GM12801 (cell line): ENCODE results near the gene PKIB.

ENCODE experiments used
- TF ChIP-seq, protein P1 (sequence below): IDR thresholded peaks from one replicate; pipeline ENCODE4 v1.5.1; 2011; ENCODE audit warnings: control low read depth; ENCODE audit not compliant: insufficient read length; ENCODE audit errors: extremely low read depth

Gene PKIB

GRCh38 chr6:122666418-122666817 lies 56.2 kb downstream of the PKIB start:
- TF ChIP-seq, protein P1, sequence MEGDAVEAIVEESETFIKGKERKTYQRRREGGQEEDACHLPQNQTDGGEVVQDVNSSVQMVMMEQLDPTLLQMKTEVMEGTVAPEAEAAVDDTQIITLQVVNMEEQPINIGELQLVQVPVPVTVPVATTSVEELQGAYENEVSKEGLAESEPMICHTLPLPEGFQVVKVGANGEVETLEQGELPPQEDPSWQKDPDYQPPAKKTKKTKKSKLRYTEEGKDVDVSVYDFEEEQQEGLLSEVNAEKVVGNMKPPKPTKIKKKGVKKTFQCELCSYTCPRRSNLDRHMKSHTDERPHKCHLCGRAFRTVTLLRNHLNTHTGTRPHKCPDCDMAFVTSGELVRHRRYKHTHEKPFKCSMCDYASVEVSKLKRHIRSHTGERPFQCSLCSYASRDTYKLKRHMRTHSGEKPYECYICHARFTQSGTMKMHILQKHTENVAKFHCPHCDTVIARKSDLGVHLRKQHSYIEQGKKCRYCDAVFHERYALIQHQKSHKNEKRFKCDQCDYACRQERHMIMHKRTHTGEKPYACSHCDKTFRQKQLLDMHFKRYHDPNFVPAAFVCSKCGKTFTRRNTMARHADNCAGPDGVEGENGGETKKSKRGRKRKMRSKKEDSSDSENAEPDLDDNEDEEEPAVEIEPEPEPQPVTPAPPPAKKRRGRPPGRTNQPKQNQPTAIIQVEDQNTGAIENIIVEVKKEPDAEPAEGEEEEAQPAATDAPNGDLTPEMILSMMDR: no peak

- TF ChIP-seq, protein P1: no peak
These were observed 59.2 kb downstream of the PKIB start for GRCh38 chr6:122669418-122669817.

DNA sequence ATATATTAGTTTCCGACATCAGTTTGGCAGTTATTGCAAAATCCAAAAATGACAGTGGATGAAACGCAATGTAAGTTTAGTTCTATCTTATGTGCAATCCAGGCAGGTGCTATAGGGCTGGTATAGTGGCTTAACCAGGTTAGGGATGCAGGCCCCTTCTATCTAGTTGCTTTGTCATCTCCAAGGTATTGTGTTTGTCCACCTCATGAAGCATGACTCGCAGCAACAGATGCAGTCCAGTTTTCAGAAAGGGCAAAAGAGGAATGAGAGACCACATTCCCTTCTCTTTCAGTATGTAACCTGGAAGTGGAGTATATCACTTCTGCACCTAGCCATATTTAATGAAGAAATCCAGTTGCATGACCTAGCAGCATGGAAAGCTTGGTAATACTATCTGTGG lies 59.7 kb downstream of the PKIB start:
- TF ChIP-seq, protein P1: no peak

DNA sequence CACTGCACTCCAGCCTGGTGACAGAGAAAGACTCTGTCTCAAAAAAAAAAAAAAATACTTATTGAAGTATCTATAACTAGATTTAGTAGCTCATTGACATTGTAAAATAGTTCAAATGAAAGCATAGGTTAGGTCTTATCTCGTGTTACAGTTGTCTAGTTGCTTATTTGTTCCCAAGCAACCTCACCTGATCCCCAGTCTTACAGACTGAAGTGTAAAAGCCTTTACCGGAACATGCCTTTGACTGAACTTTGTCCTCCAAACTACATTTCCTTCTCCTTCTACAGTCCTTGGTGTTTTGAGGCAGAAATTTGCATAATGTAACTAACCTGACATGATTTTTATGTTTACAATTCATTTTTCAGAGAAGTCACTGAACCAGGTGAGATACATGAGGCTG lies 61.0 kb downstream of the PKIB start:
- TF ChIP-seq, protein P1: no peak

DNA sequence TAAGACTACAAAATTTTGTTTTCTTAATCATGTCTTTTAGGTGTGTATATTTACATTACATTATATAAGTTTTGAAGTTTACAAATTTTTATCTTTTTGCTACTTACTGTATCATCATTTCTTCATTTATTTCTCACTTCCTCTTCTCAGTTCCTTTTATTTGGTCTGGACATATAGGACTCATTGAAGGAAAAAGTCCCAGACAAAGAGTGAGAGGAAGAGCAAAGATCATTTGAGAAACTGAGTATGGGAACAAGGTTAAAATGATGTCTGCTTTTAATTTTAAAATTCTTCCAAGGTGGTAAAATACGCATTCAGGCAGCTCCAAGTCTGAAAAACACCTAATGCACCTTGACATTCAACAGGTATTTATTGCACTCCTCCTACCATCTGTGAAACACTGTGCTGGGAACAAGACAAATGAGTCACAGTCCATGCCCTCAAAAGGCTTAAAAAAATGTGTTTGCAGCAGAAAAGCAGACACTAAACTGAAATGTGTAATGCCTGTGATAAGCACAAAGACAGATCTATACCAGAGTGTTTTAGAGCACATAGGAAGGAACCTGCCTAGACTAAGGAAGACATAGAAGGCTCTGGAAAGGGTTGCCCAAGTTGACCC lies 63.2 kb downstream of the PKIB start:
- TF ChIP-seq, protein P1: no peak

- TF ChIP-seq, protein P1: no peak
These were observed 65.9 kb downstream of the PKIB start for GRCh38 chr6:122676146-122676545.

DNA sequence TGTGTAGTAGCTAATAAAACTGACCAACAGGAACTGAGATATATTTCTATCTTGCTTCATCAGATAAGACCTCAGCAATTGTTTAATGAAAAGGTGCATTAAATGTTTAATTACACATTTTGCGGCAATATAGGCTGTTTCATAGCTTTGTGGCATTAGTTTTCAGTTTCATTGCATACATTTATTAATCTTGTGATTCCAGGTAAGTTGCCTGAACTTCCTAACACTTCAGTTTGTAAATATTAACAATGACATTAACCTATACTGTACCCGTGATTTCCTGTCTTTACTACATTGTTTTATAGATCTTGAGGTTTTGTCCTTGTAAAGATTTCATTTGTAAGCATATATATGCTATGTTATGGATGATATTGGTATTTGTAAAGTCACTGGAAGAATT lies 66.5 kb downstream of the PKIB start:
- TF ChIP-seq, protein P1: no peak
